HG02973 (cell line): Measurements from ENCODE around the gene NYAP1.
"Not testable (repeated sequence)": the region's sequence is repeated elsewhere in the genome, so short reads cannot be mapped to it uniquely, and the experiment has no call there.

Source experiments
- ATAC-seq: cut with Tn5 transposase; IDR thresholded peaks from one replicate; pipeline ENCODE4 v1.9.1; 2021; ENCODE audit warnings: moderate library complexity; ENCODE audit not compliant: unreplicated experiment

NYAP1 gene

GRCh38 chr7:100509231-100509630 lies 25.5 kb downstream of the NYAP1 start:
- no peak for ATAC-seq

- no peak for ATAC-seq
Measured at GRCh38 chr7:100510437-100511239, 26.9 kb downstream of the NYAP1 start.

- no peak for ATAC-seq
Measured at GRCh38 chr7:100513212-100513810, 29.6 kb downstream of the NYAP1 start.

GRCh38 chr7:100515072-100515532 lies 31.4 kb downstream of the NYAP1 start:
- no peak for ATAC-seq

- ATAC-seq = no peak
Measured at GRCh38 chr7:100516135-100516812, 32.5 kb downstream of the NYAP1 start.

- ATAC-seq = no peak
Measured at GRCh38 chr7:100517305-100517704, 33.6 kb downstream of the NYAP1 start.

- ATAC-seq = no peak
Measured at GRCh38 chr7:100519580-100519979, 35.9 kb downstream of the NYAP1 start.

- ATAC-seq = no peak
Measured at GRCh38 chr7:100520138-100520537, 36.4 kb downstream of the NYAP1 start.

- ATAC-seq = no peak
Measured at GRCh38 chr7:100521076-100521475, 37.3 kb downstream of the NYAP1 start.

GRCh38 chr7:100521909-100522593 lies 38.3 kb downstream of the NYAP1 start:
- ATAC-seq = not testable (repeated sequence)

- ATAC-seq = not testable (repeated sequence)
Measured at GRCh38 chr7:100523192-100523591, 39.5 kb downstream of the NYAP1 start.

- ATAC-seq = not testable (repeated sequence)
Measured at GRCh38 chr7:100528108-100528866, 44.6 kb downstream of the NYAP1 start.

- ATAC-seq = no peak
Measured at GRCh38 chr7:100532165-100533022, 48.7 kb downstream of the NYAP1 start.

- not testable (repeated sequence) for ATAC-seq
Measured at GRCh38 chr7:100535982-100536381, 52.3 kb downstream of the NYAP1 start.

GRCh38 chr7:100536695-100537094 lies 53.0 kb downstream of the NYAP1 start:
- ATAC-seq = not testable (repeated sequence)

- no peak for ATAC-seq
Measured at GRCh38 chr7:100538348-100538653, 54.6 kb downstream of the NYAP1 start.

GRCh38 chr7:100538654-100539435 lies 55.1 kb downstream of the NYAP1 start, which contains the start of gene AGFG2:
Gene AGFG2 (plus strand): TSS chr7:100539203. CDS start chr7:100539347, 144 bp downstream.
- ATAC-seq = peak; percentile 95

GRCh38 chr7:100539436-100540006 lies 55.8 kb downstream of the NYAP1 start:
- ATAC-seq = no peak
